Esophagus muscularis mucosa (tissue), 4 donors: ENCODE results near the gene CDCA7L. TPM values are rescaled to one million over a fixed set of nuclear protein-coding genes. Genes with fewer than 3 reads are reported as not detected.

Experiments
- DNase-seq: peaks from one replicate; pipeline ENCODE4 v3.0.0-alpha.2; 2017; ENCODE audit errors: extremely low spot score
- H3K27ac ChIP-seq, 4 donors: fragments of 200-600 bp; sonication (generic); replicated peaks in 1 of 4; 1 replicate in 3 of 4; 2 replicates in 1 of 4; pipeline ENCODE4 v1.5.1; 2016 to 2019; ENCODE audit warnings: mild to moderate bottlenecking in 1 of 4
- H3K27me3 ChIP-seq, 4 donors: fragments of 200-600 bp; sonication (generic); one replicate each; pipeline versions ENCODE4 v1.5.1 to v1.6.0; 2016 to 2019
- H3K36me3 ChIP-seq, 4 donors: fragments of 200-600 bp; sonication (generic); one replicate each; pipeline ENCODE4 v1.5.1; 2016 to 2019
- H3K4me1 ChIP-seq, 4 donors: fragments of 200-600 bp; sonication (generic); one replicate each; pipeline ENCODE4 v1.5.1; 2016 to 2019
- H3K4me3 ChIP-seq, 4 donors: fragments of 200-600 bp; sonication (generic); 1 replicate in 2 of 4; 2 replicates in 2 of 4; pipeline ENCODE4 v1.5.1; 2016 to 2019; ENCODE audit warnings: mild to moderate bottlenecking in 4 of 4, moderate library complexity in 1 of 4
- H3K9me3 ChIP-seq, 4 donors: fragments of 200-600 bp; sonication (generic); 1 replicate in 3 of 4; 2 replicates in 1 of 4; pipeline ENCODE4 v1.5.1; 2016 to 2019
- CTCF ChIP-seq, 3 experiments: fragments of 200-600 bp in 2 of 3; fragments of 450-650 bp in 1 of 3; sonication (generic) in 2 of 3; IDR thresholded peaks; one replicate each; pipeline ENCODE4 v1.5.1; 2017 to 2019; ENCODE audit warnings: antibody characterized with exemption in 3 of 3, mild to moderate bottlenecking in 2 of 3, moderate library complexity in 1 of 3
- EP300 ChIP-seq: sonication (generic); formaldehyde crosslinking; IDR thresholded peaks from one replicate; pipeline ENCODE4 v1.6.1; 2017; ENCODE audit warnings: antibody characterized with exemption
- POLR2A ChIP-seq: fragments of 450-650 bp; IDR thresholded peaks from one replicate; pipeline ENCODE4 v1.6.1; 2017; ENCODE audit warnings: antibody characterized with exemption, moderate library complexity, mild to moderate bottlenecking, low read depth
- POLR2AphosphoS5 ChIP-seq, 2 donors: sonication (generic); formaldehyde crosslinking; IDR thresholded peaks; one replicate each; pipeline ENCODE4 v1.6.1; 2017; ENCODE audit warnings: antibody characterized with exemption in 2 of 2
- WGBS: methylation state at CpG from one replicate; pipeline ENCODE4 v1.1.5; 2018; 5-methylcytosine and 5-hydroxymethylcytosine counted together
- intact Hi-C: fragments of 100-400 bp; cut with DNase I; formaldehyde crosslinking; loops from one replicate; pipeline ENCODE4 v1.15.1; 2023
- total RNA-seq, 4 donors: library from RNA; depleted of rRNA; stranded (reverse); fragments of >200 nt; gene quantifications; one replicate each; pipeline versions ENCODE4 v1.1.0 to v1.2.1, GENCODE V29; 2016

CDCA7L gene
- total RNA-seq, 4 donors from 2014 or later = 19.5 to 61.6 (median 25.2) TPM

- Histone ChIP-seq H3K4me3 (no peak overlapping the region), H3K27ac (no peak overlapping the region), H3K36me3 (no peaks in the 10 kb centered on the region), H3K4me1 (no peaks in the 10 kb centered on the region), H3K9me3 (no peaks in the 10 kb centered on the region), H3K27me3 (no peaks in the 10 kb centered on the region)
- 67% methylated on average over 6 of the region's 6 CpGs for WGBS
- intact Hi-C loops = no loop called here
- TF ChIP-seq POLR2AphosphoS5 (IDR thresholded peaks at IDR 0.05) = no peak
- no peak for TF ChIP-seq EP300
- no peak for TF ChIP-seq CTCF (IDR thresholded peaks at IDR 0.05)
- no peak for TF ChIP-seq POLR2A
- DNase-seq = no peak
Measured at GRCh38 chr7:21851559-21851967, 94.1 kb downstream of the CDCA7L start.
